ENCODE measurements around the gene EMILIN3.

The EMILIN3 gene

GRCh38 chr20:41366546-41367392 is at the start of gene EMILIN3:
TSS of gene EMILIN3 (minus strand) at chr20:41366818. CDS start at chr20:41366634, 184 bp downstream.
- Histone ChIP-seq H3K79me2 (ENCODE audit: control insufficient read depth, insufficient read depth, low read length, unreplicated experiment) (no peaks in the 10 kb centered on the region), H3K27me3 (ENCODE audit: insufficient read depth, low read length) (peaks cover 33% of the 10 kb centered on the region), H3K4me3 (ENCODE audit: low read depth, low read length) (peak within 1 kb of the TSS; percentile 32; the same call in 1 of the 2 replicates), H2AFZ (ENCODE audit: low read length, unreplicated experiment) (no peak within 1 kb of the TSS), H3K27ac (ENCODE audit: low read depth, low read length) (no peak within 1 kb of the TSS), H3K36me3 (ENCODE audit: insufficient read depth, low read length) (no peaks in the 10 kb centered on the region), H3K4me1 (ENCODE audit: control insufficient read depth, insufficient read depth, low read length, unreplicated experiment) (no peaks in the 10 kb centered on the region)

GRCh38 chr20:41415191-41415590 is 48.6 kb upstream of the EMILIN3 start:
- Histone ChIP-seq H3K4me1 (ENCODE audit: control insufficient read depth, insufficient read depth, low read length, unreplicated experiment) (no peaks in the 10 kb centered on the region), H3K36me3 (ENCODE audit: insufficient read depth, low read length) (peaks cover 9% of the 10 kb centered on the region; the same call in 1 of the 2 replicates), H3K4me3 (ENCODE audit: low read depth, low read length) (no peak overlapping the region), H2AFZ (ENCODE audit: low read length, unreplicated experiment) (no peak overlapping the region), H3K27me3 (ENCODE audit: insufficient read depth, low read length) (no peaks in the 10 kb centered on the region), H3K27ac (ENCODE audit: low read depth, low read length) (no peak overlapping the region), H3K79me2 (ENCODE audit: control insufficient read depth, insufficient read depth, low read length, unreplicated experiment) (no peaks in the 10 kb centered on the region)

- Histone ChIP-seq H2AFZ (ENCODE audit: low read length, unreplicated experiment) (no peak overlapping the region), H3K79me2 (ENCODE audit: control insufficient read depth, insufficient read depth, low read length, unreplicated experiment) (no peaks in the 10 kb centered on the region), H3K36me3 (ENCODE audit: insufficient read depth, low read length) (peaks cover 7% of the 10 kb centered on the region; the same call in 1 of the 2 replicates), H3K27me3 (ENCODE audit: insufficient read depth, low read length) (no peaks in the 10 kb centered on the region), H3K27ac (ENCODE audit: low read depth, low read length) (no peak overlapping the region), H3K4me1 (ENCODE audit: control insufficient read depth, insufficient read depth, low read length, unreplicated experiment) (no peaks in the 10 kb centered on the region), H3K4me3 (ENCODE audit: low read depth, low read length) (no peak overlapping the region)
Measured at GRCh38 chr20:41413169-41413568, 46.6 kb upstream of the EMILIN3 start.

- Histone ChIP-seq H3K27me3 (ENCODE audit: insufficient read depth, low read length) (no peaks in the 10 kb centered on the region), H3K4me3 (ENCODE audit: low read depth, low read length) (no peak overlapping the region), H2AFZ (ENCODE audit: low read length, unreplicated experiment) (no peak overlapping the region), H3K27ac (ENCODE audit: low read depth, low read length) (no peak overlapping the region), H3K36me3 (ENCODE audit: insufficient read depth, low read length) (peaks cover 7% of the 10 kb centered on the region; the same call in 1 of the 2 replicates), H3K79me2 (ENCODE audit: control insufficient read depth, insufficient read depth, low read length, unreplicated experiment) (no peaks in the 10 kb centered on the region), H3K4me1 (ENCODE audit: control insufficient read depth, insufficient read depth, low read length, unreplicated experiment) (no peaks in the 10 kb centered on the region)
Measured at GRCh38 chr20:41412324-41413120, 45.9 kb upstream of the EMILIN3 start.

- Histone ChIP-seq H3K36me3 (ENCODE audit: insufficient read depth, low read length) (peaks cover 2% of the 10 kb centered on the region; the same call in 1 of the 2 replicates), H3K27me3 (ENCODE audit: insufficient read depth, low read length) (no peaks in the 10 kb centered on the region), H3K27ac (ENCODE audit: low read depth, low read length) (no peak overlapping the region), H3K79me2 (ENCODE audit: control insufficient read depth, insufficient read depth, low read length, unreplicated experiment) (no peaks in the 10 kb centered on the region), H3K4me3 (ENCODE audit: low read depth, low read length) (no peak overlapping the region), H2AFZ (ENCODE audit: low read length, unreplicated experiment) (no peak overlapping the region), H3K4me1 (ENCODE audit: control insufficient read depth, insufficient read depth, low read length, unreplicated experiment) (no peaks in the 10 kb centered on the region)
Measured at GRCh38 chr20:41411391-41411847, 44.8 kb upstream of the EMILIN3 start.

GRCh38 chr20:41408986-41409385 is 42.4 kb upstream of the EMILIN3 start:
- H3K4me1 ChIP-seq (ENCODE audit: control insufficient read depth, insufficient read depth, low read length, unreplicated experiment), result no peaks in the 10 kb centered on the region
- no peaks in the 10 kb centered on the region for H3K36me3 ChIP-seq (ENCODE audit: insufficient read depth, low read length)
- H2AFZ ChIP-seq (ENCODE audit: low read length, unreplicated experiment), result no peak overlapping the region
- H3K27me3 ChIP-seq (ENCODE audit: insufficient read depth, low read length), result no peaks in the 10 kb centered on the region
- no peaks in the 10 kb centered on the region for H3K79me2 ChIP-seq (ENCODE audit: control insufficient read depth, insufficient read depth, low read length, unreplicated experiment)
- no peak overlapping the region for H3K4me3 ChIP-seq (ENCODE audit: low read depth, low read length)
- H3K27ac ChIP-seq (ENCODE audit: low read depth, low read length), result no peak overlapping the region

- Histone ChIP-seq H3K27me3 (ENCODE audit: insufficient read depth, low read length) (no peaks in the 10 kb centered on the region), H2AFZ (ENCODE audit: low read length, unreplicated experiment) (no peak overlapping the region), H3K36me3 (ENCODE audit: insufficient read depth, low read length) (no peaks in the 10 kb centered on the region), H3K4me3 (ENCODE audit: low read depth, low read length) (no peak overlapping the region), H3K4me1 (ENCODE audit: control insufficient read depth, insufficient read depth, low read length, unreplicated experiment) (no peaks in the 10 kb centered on the region), H3K79me2 (ENCODE audit: control insufficient read depth, insufficient read depth, low read length, unreplicated experiment) (no peaks in the 10 kb centered on the region), H3K27ac (ENCODE audit: low read depth, low read length) (no peak overlapping the region)
Measured at GRCh38 chr20:41408156-41408794, 41.7 kb upstream of the EMILIN3 start.

- Histone ChIP-seq H3K27ac (ENCODE audit: low read depth, low read length) (no peak overlapping the region), H2AFZ (ENCODE audit: low read length, unreplicated experiment) (no peak overlapping the region)
Measured at GRCh38 chr20:41407607-41408006, 41.0 kb upstream of the EMILIN3 start.

GRCh38 chr20:41406896-41407444 is 40.4 kb upstream of the EMILIN3 start:
- Histone ChIP-seq H3K79me2 (ENCODE audit: control insufficient read depth, insufficient read depth, low read length, unreplicated experiment) (no peaks in the 10 kb centered on the region), H3K27ac (ENCODE audit: low read depth, low read length) (no peak overlapping the region), H3K27me3 (ENCODE audit: insufficient read depth, low read length) (no peaks in the 10 kb centered on the region), H2AFZ (ENCODE audit: low read length, unreplicated experiment) (no peak overlapping the region), H3K4me1 (ENCODE audit: control insufficient read depth, insufficient read depth, low read length, unreplicated experiment) (no peaks in the 10 kb centered on the region), H3K36me3 (ENCODE audit: insufficient read depth, low read length) (no peaks in the 10 kb centered on the region), H3K4me3 (ENCODE audit: low read depth, low read length) (no peak overlapping the region)

More at GRCh38 chr20:41407607-41408006, 41.0 kb upstream of the EMILIN3 start:
- Histone ChIP-seq H3K4me1 (ENCODE audit: control insufficient read depth, insufficient read depth, low read length, unreplicated experiment) (no peaks in the 10 kb centered on the region), H3K36me3 (ENCODE audit: insufficient read depth, low read length) (no peaks in the 10 kb centered on the region), H3K79me2 (ENCODE audit: control insufficient read depth, insufficient read depth, low read length, unreplicated experiment) (no peaks in the 10 kb centered on the region), H3K27me3 (ENCODE audit: insufficient read depth, low read length) (no peaks in the 10 kb centered on the region), H3K4me3 (ENCODE audit: low read depth, low read length) (no peak overlapping the region)

GRCh38 chr20:41406353-41406752 is 39.7 kb upstream of the EMILIN3 start:
- no peaks in the 10 kb centered on the region for H3K36me3 ChIP-seq (ENCODE audit: insufficient read depth, low read length)
- H2AFZ ChIP-seq (ENCODE audit: low read length, unreplicated experiment), result no peak overlapping the region
- H3K79me2 ChIP-seq (ENCODE audit: control insufficient read depth, insufficient read depth, low read length, unreplicated experiment), result no peaks in the 10 kb centered on the region
- no peaks in the 10 kb centered on the region for H3K27me3 ChIP-seq (ENCODE audit: insufficient read depth, low read length)
- H3K27ac ChIP-seq (ENCODE audit: low read depth, low read length), result no peak overlapping the region
- H3K4me3 ChIP-seq (ENCODE audit: low read depth, low read length), result no peak overlapping the region
- no peaks in the 10 kb centered on the region for H3K4me1 ChIP-seq (ENCODE audit: control insufficient read depth, insufficient read depth, low read length, unreplicated experiment)

Measured in ACC112 (cell line).